ENCODE data around the gene SRRM4. TPM values are rescaled to one million over a fixed set of nuclear protein-coding genes. Genes with fewer than 3 reads are reported as not detected.
"Not testable (repeated sequence)": the region's sequence is repeated elsewhere in the genome, so short reads cannot be mapped to it uniquely, and the experiment has no call there.

SRRM4 gene
- total RNA-seq, 1 experiment from 2014 or later, result under 0.01 TPM

- Histone ChIP-seq H3K9ac (ENCODE audit: low read length) (no peak overlapping the region), H3K4me1 (ENCODE audit: insufficient read depth, low read length) (no peaks in the 10 kb centered on the region), H3K79me2 (ENCODE audit: low read length) (no peaks in the 10 kb centered on the region), H3K4me2 (ENCODE audit: low read length) (no peak overlapping the region), H2AFZ (ENCODE audit: low read length) (no peak overlapping the region), H3K27ac (ENCODE audit: low read length) (no peak overlapping the region), H3K9me2 (replicated peaks; ENCODE audit: low read length) (no peaks in the 10 kb centered on the region), H3K4me3 (ENCODE audit: low read length) (no peak overlapping the region), H3K27me3 (ENCODE audit: low read length) (peaks cover 27% of the 10 kb centered on the region; the same call in 1 of the 2 replicates), H3F3A (ENCODE audit: low read length, unreplicated experiment) (no peaks in the 10 kb centered on the region), H3K9me3 (ENCODE audit: low read length) (no peaks in the 10 kb centered on the region), H3K36me3 (ENCODE audit: low read depth, low read length) (no peaks in the 10 kb centered on the region), H4K20me1 (ENCODE audit: low read length) (no peaks in the 10 kb centered on the region)
- BruUV-seq (replicated peaks), result no TSS peak
- intact Hi-C loops (cut with micrococcal nuclease), result no loop called here
- CTCF ChIA-PET, result no interaction called here
- POLR2A ChIA-PET (ENCODE audit: unreplicated experiment), result no interaction called here
- DNase-seq (no peak), ATAC-seq (no peak)
- TF ChIP-seq EZH2 (IDR thresholded peaks at IDR 0.05; ENCODE audit: low read length, unreplicated experiment), result no peak
- TF ChIP-seq, protein P1, sequence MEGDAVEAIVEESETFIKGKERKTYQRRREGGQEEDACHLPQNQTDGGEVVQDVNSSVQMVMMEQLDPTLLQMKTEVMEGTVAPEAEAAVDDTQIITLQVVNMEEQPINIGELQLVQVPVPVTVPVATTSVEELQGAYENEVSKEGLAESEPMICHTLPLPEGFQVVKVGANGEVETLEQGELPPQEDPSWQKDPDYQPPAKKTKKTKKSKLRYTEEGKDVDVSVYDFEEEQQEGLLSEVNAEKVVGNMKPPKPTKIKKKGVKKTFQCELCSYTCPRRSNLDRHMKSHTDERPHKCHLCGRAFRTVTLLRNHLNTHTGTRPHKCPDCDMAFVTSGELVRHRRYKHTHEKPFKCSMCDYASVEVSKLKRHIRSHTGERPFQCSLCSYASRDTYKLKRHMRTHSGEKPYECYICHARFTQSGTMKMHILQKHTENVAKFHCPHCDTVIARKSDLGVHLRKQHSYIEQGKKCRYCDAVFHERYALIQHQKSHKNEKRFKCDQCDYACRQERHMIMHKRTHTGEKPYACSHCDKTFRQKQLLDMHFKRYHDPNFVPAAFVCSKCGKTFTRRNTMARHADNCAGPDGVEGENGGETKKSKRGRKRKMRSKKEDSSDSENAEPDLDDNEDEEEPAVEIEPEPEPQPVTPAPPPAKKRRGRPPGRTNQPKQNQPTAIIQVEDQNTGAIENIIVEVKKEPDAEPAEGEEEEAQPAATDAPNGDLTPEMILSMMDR (conservative IDR thresholded peaks at IDR 0.05; ENCODE audit: low read depth, low read length), result no peak
- no peak for TF ChIP-seq EZH2phosphoT487 (IDR thresholded peaks at IDR 0.05; ENCODE audit: borderline replicate concordance, low read length)
Measured at GRCh38 chr12:119102274-119102673, 120.9 kb downstream of the SRRM4 start.

DNA sequence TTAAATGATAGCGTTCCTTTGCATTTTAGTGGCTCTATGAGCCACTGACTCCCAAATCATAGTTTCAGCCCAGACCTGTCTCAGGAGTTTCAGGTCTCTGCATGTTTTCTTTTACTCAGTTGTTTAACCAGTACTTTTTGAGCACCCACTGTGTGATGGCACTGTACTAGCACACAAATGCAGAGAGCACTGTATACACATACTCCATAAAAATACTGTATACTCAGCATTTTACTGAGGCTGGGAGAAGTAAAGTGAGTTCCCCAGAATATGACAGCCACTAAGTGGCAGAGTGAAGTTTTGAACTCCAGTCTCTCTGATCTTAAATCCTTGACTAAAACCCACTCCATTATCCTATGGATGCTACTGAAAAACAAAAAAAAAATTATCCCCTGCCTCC lies 121.4 kb downstream of the SRRM4 start:
- Histone ChIP-seq H3K27me3 (ENCODE audit: low read length) (peaks cover 23% of the 10 kb centered on the region; the same call in 1 of the 2 replicates), H3K27ac (ENCODE audit: low read length) (no peak overlapping the region), H3K79me2 (ENCODE audit: low read length) (no peaks in the 10 kb centered on the region), H3K36me3 (ENCODE audit: low read depth, low read length) (no peaks in the 10 kb centered on the region), H3K9me2 (replicated peaks; ENCODE audit: low read length) (no peaks in the 10 kb centered on the region), H3K4me1 (ENCODE audit: insufficient read depth, low read length) (no peaks in the 10 kb centered on the region), H4K20me1 (ENCODE audit: low read length) (no peaks in the 10 kb centered on the region), H2AFZ (ENCODE audit: low read length) (no peak overlapping the region), H3K9me3 (ENCODE audit: low read length) (no peaks in the 10 kb centered on the region), H3F3A (ENCODE audit: low read length, unreplicated experiment) (no peaks in the 10 kb centered on the region), H3K4me2 (ENCODE audit: low read length) (no peak overlapping the region), H3K9ac (ENCODE audit: low read length) (no peak overlapping the region), H3K4me3 (ENCODE audit: low read length) (no peak overlapping the region)
- ChIA-PET CTCF (no interaction called here), POLR2A (ENCODE audit: unreplicated experiment) (no interaction called here)
- ATAC-seq (no peak), DNase-seq (no peak)
- BruUV-seq (replicated peaks), result no TSS peak
- intact Hi-C loops (cut with micrococcal nuclease), result no loop called here
- TF ChIP-seq EZH2phosphoT487 (IDR thresholded peaks at IDR 0.05; ENCODE audit: borderline replicate concordance, low read length) (no peak), EZH2 (IDR thresholded peaks at IDR 0.05; ENCODE audit: low read length, unreplicated experiment) (no peak)
- TF ChIP-seq, protein P1 (conservative IDR thresholded peaks at IDR 0.05; ENCODE audit: low read depth, low read length), result no peak

GRCh38 chr12:119104969-119105368 lies 123.6 kb downstream of the SRRM4 start:
- H3K9ac ChIP-seq (ENCODE audit: low read length); H3K9me3 ChIP-seq (ENCODE audit: low read length); H3F3A ChIP-seq (ENCODE audit: low read length, unreplicated experiment); H3K36me3 ChIP-seq (ENCODE audit: low read depth, low read length); H2AFZ ChIP-seq (ENCODE audit: low read length); BruUV-seq (replicated peaks); H3K4me1 ChIP-seq (ENCODE audit: insufficient read depth, low read length); H3K79me2 ChIP-seq (ENCODE audit: low read length); intact Hi-C loops (cut with micrococcal nuclease); H3K27ac ChIP-seq (ENCODE audit: low read length); H3K9me2 ChIP-seq (replicated peaks; ENCODE audit: low read length); H3K4me3 ChIP-seq (ENCODE audit: low read length); H4K20me1 ChIP-seq (ENCODE audit: low read length); POLR2A ChIA-PET (ENCODE audit: unreplicated experiment); DNase-seq; H3K27me3 ChIP-seq (ENCODE audit: low read length); CTCF ChIA-PET; ATAC-seq; H3K4me2 ChIP-seq (ENCODE audit: low read length): not testable (repeated sequence)
